KOPT-K1 (cell line): ENCODE results near the gene TRIO.
"Not testable (repeated sequence)": the region's sequence is repeated elsewhere in the genome, so short reads cannot be mapped to it uniquely, and the experiment has no call there.

ENCODE experiments used
- H3K27ac ChIP-seq: fragments of 200-600 bp; sonication (generic); 2 replicates; pipeline ENCODE4 v1.5.1; 2016; ENCODE audit warnings: antibody characterized with exemption, mild to moderate bottlenecking, low read depth, low read length; ENCODE audit not compliant: poor library complexity, severe bottlenecking
- H3K36me3 ChIP-seq: fragments of 200-600 bp; sonication (generic); 2 replicates; pipeline ENCODE4 v1.5.1; 2017; ENCODE audit warnings: antibody characterized with exemption, mild to moderate bottlenecking, low read length, moderate library complexity; ENCODE audit not compliant: insufficient read depth
- H3K9me3 ChIP-seq: fragments of 200-600 bp; sonication (generic); 2 replicates; pipeline ENCODE4 v1.5.1; 2017; ENCODE audit warnings: antibody characterized with exemption, low read length, mild to moderate bottlenecking; ENCODE audit not compliant: insufficient read depth, poor library complexity, severe bottlenecking

TRIO gene

GRCh38 chr5:14189680-14190079 is 46.5 kb downstream of the TRIO start:
- no peaks in the 10 kb centered on the region for H3K36me3 ChIP-seq
- H3K9me3 ChIP-seq = no peaks in the 10 kb centered on the region
- H3K27ac ChIP-seq = no peak overlapping the region

- no peaks in the 10 kb centered on the region for H3K36me3 ChIP-seq
- H3K27ac ChIP-seq = no peak overlapping the region
Measured at GRCh38 chr5:14190194-14191164, 47.3 kb downstream of the TRIO start.

GRCh38 chr5:14191325-14191724 is 48.2 kb downstream of the TRIO start:
- Histone ChIP-seq H3K9me3 (no peaks in the 10 kb centered on the region), H3K27ac (no peak overlapping the region), H3K36me3 (no peaks in the 10 kb centered on the region)

More at GRCh38 chr5:14190194-14191164, 47.3 kb downstream of the TRIO start:
- no peaks in the 10 kb centered on the region for H3K9me3 ChIP-seq

- H3K9me3 ChIP-seq = no peaks in the 10 kb centered on the region
- no peak overlapping the region for H3K27ac ChIP-seq
- H3K36me3 ChIP-seq = no peaks in the 10 kb centered on the region
Measured at GRCh38 chr5:14193496-14193895, 50.4 kb downstream of the TRIO start.

- Histone ChIP-seq H3K9me3 (no peaks in the 10 kb centered on the region), H3K36me3 (no peaks in the 10 kb centered on the region), H3K27ac (no peak overlapping the region)
Measured at GRCh38 chr5:14195588-14195987, 52.4 kb downstream of the TRIO start.

- Histone ChIP-seq H3K27ac (no peak overlapping the region), H3K36me3 (no peaks in the 10 kb centered on the region), H3K9me3 (no peaks in the 10 kb centered on the region)
Measured at GRCh38 chr5:14197056-14197455, 53.9 kb downstream of the TRIO start.

- Histone ChIP-seq H3K36me3 (no peaks in the 10 kb centered on the region), H3K27ac (no peak overlapping the region), H3K9me3 (no peaks in the 10 kb centered on the region)
Measured at GRCh38 chr5:14199902-14200301, 56.8 kb downstream of the TRIO start.

GRCh38 chr5:14200312-14200990 is 57.3 kb downstream of the TRIO start:
- Histone ChIP-seq H3K27ac (no peak overlapping the region), H3K9me3 (no peaks in the 10 kb centered on the region), H3K36me3 (no peaks in the 10 kb centered on the region)

GRCh38 chr5:14201325-14202045 is 58.3 kb downstream of the TRIO start:
- Histone ChIP-seq H3K27ac (no peak overlapping the region), H3K36me3 (no peaks in the 10 kb centered on the region), H3K9me3 (no peaks in the 10 kb centered on the region)

- Histone ChIP-seq H3K36me3 (no peaks in the 10 kb centered on the region), H3K9me3 (no peaks in the 10 kb centered on the region), H3K27ac (no peak overlapping the region)
Measured at GRCh38 chr5:14202462-14202861, 59.3 kb downstream of the TRIO start.

- Histone ChIP-seq H3K27ac (no peak overlapping the region), H3K9me3 (no peaks in the 10 kb centered on the region)
Measured at GRCh38 chr5:14204011-14204670, 61.0 kb downstream of the TRIO start.

GRCh38 chr5:14204785-14205321 is 61.7 kb downstream of the TRIO start:
- H3K27ac ChIP-seq = no peak overlapping the region
- no peaks in the 10 kb centered on the region for H3K9me3 ChIP-seq
- no peaks in the 10 kb centered on the region for H3K36me3 ChIP-seq

More at GRCh38 chr5:14204011-14204670, 61.0 kb downstream of the TRIO start:
- no peaks in the 10 kb centered on the region for H3K36me3 ChIP-seq

GRCh38 chr5:14206028-14206725 is 63.0 kb downstream of the TRIO start:
- no peaks in the 10 kb centered on the region for H3K9me3 ChIP-seq
- no peak overlapping the region for H3K27ac ChIP-seq
- H3K36me3 ChIP-seq = no peaks in the 10 kb centered on the region

- H3K27ac ChIP-seq, H3K9me3 ChIP-seq, H3K36me3 ChIP-seq: not testable (repeated sequence)
Measured at GRCh38 chr5:14207428-14207827, 64.3 kb downstream of the TRIO start.
